HFFc6 (cell line): ENCODE data around the gene POC5. TPM values are rescaled to one million over a fixed set of nuclear protein-coding genes. Genes with fewer than 3 reads are reported as not detected.
"Not testable (repeated sequence)": the region's sequence is repeated elsewhere in the genome, so short reads cannot be mapped to it uniquely, and the experiment has no call there.

Experiments used
- DNase-seq: peaks from one replicate; pipeline ENCODE4 v3.0.0-alpha.2; 2018
- H3K27ac Mint-ChIP-seq: 2 replicates; pipeline ENCODE4 v1.8.0; 2020; ENCODE audit warnings: mild to moderate bottlenecking, mixed read lengths
- H3K27me3 Mint-ChIP-seq: 2 replicates; pipeline ENCODE4 v1.8.0; 2021; ENCODE audit warnings: mild to moderate bottlenecking, moderate library complexity, mixed read lengths; ENCODE audit not compliant: insufficient read depth
- H3K36me3 Mint-ChIP-seq: 2 replicates; pipeline ENCODE4 v1.8.0; 2021; ENCODE audit warnings: low read depth, mixed read lengths
- H3K4me1 Mint-ChIP-seq: 2 replicates; pipeline ENCODE4 v1.8.0; 2020; ENCODE audit warnings: low read depth, mixed read lengths
- H3K4me3 Mint-ChIP-seq: 2 replicates; pipeline ENCODE4 v1.8.0; 2020; ENCODE audit warnings: mild to moderate bottlenecking, moderate library complexity, mixed read lengths
- H3K9me3 Mint-ChIP-seq: 2 replicates; pipeline ENCODE4 v1.8.0; 2020; ENCODE audit warnings: mild to moderate bottlenecking, mixed read lengths
- CTCF ChIP-seq: fragments of 200-600 bp; sonication (generic); IDR thresholded peaks from 2 replicates; pipeline ENCODE4 v1.5.0; 2021; ENCODE audit warnings: antibody characterized with exemption, mild to moderate bottlenecking
- total RNA-seq, 6 experiments: library from RNA; stranded (reverse); fragmentation: NEBNext Ultra II Directional; extraction: Animal tissue kit (Norgen Biotek cat#: 25700); gene quantifications; 2 replicates in 1 of 6; 3 replicates in 5 of 6; pipeline ENCODE4 v1.2.3, GENCODE V29; 2021

Gene POC5
- total RNA-seq, 6 experiments from 2014 or later: 3.7 to 6.9 (median 5.4) TPM

- Mint-ChIP-seq H3K27ac (no peak overlapping the region), H3K9me3 (no peaks in the 10 kb centered on the region), H3K27me3 (peaks cover 11% of the 10 kb centered on the region), H3K4me1 (no peaks in the 10 kb centered on the region), H3K36me3 (no peaks in the 10 kb centered on the region), H3K4me3 (no peak overlapping the region)
- no peak for DNase-seq
- no peak for TF ChIP-seq CTCF
These were observed 10.7 kb upstream of the POC5 start for GRCh38 chr5:75727931-75728330.

- not testable (repeated sequence) for H3K4me1 Mint-ChIP-seq, H3K9me3 Mint-ChIP-seq, H3K36me3 Mint-ChIP-seq, H3K27ac Mint-ChIP-seq, H3K27me3 Mint-ChIP-seq, DNase-seq, H3K4me3 Mint-ChIP-seq
These were observed 9.0 kb upstream of the POC5 start for GRCh38 chr5:75726224-75726623.

- Mint-ChIP-seq H3K27ac (no peak overlapping the region), H3K27me3 (peaks cover 7% of the 10 kb centered on the region), H3K4me1 (peaks cover 6% of the 10 kb centered on the region; the same call in 1 of the 2 replicates), H3K9me3 (no peaks in the 10 kb centered on the region), H3K36me3 (no peaks in the 10 kb centered on the region), H3K4me3 (no peak overlapping the region)
- DNase-seq: no peak
- TF ChIP-seq CTCF: no peak
These were observed 6.1 kb upstream of the POC5 start for GRCh38 chr5:75723378-75723777.

- H3K9me3 Mint-ChIP-seq: no peaks in the 10 kb centered on the region
- DNase-seq: no peak
- H3K36me3 Mint-ChIP-seq: no peaks in the 10 kb centered on the region; the same call in 1 of the 2 replicates
- H3K4me3 Mint-ChIP-seq: no peak overlapping the region
- no peak overlapping the region for H3K27ac Mint-ChIP-seq
- TF ChIP-seq CTCF: no peak
- peaks cover 7% of the 10 kb centered on the region for H3K27me3 Mint-ChIP-seq
- H3K4me1 Mint-ChIP-seq: peaks cover 7% of the 10 kb centered on the region
These were observed 4.3 kb upstream of the POC5 start for GRCh38 chr5:75721573-75721972.

- H3K27me3 Mint-ChIP-seq: peaks cover 7% of the 10 kb centered on the region
- H3K4me1 Mint-ChIP-seq: peaks cover 14% of the 10 kb centered on the region
- no peaks in the 10 kb centered on the region; the same call in 1 of the 2 replicates for H3K36me3 Mint-ChIP-seq
- no peak overlapping the region for H3K27ac Mint-ChIP-seq
- no peaks in the 10 kb centered on the region for H3K9me3 Mint-ChIP-seq
- no peak overlapping the region for H3K4me3 Mint-ChIP-seq
- no peak for DNase-seq
- TF ChIP-seq CTCF: no peak
These were observed 3.6 kb upstream of the POC5 start for GRCh38 chr5:75720882-75721281.

GRCh38 chr5:75716715-75717081 lies 539 bp downstream of the POC5 start:
- TF ChIP-seq CTCF: no peak
- DNase-seq: no peak
- Mint-ChIP-seq H3K27me3 (peaks cover 4% of the 10 kb centered on the region; the same call in 1 of the 2 replicates), H3K9me3 (no peaks in the 10 kb centered on the region), H3K4me1 (peaks cover 27% of the 10 kb centered on the region), H3K4me3 (peak overlapping the region; percentile 99), H3K36me3 (peaks cover 6% of the 10 kb centered on the region), H3K27ac (peak overlapping the region; percentile 97)
